Measurements from ENCODE around the gene LRRC10. TPM values are rescaled to one million over a fixed set of nuclear protein-coding genes. Genes with fewer than 3 reads are reported as not detected.
"Not testable (repeated sequence)": the region's sequence is repeated elsewhere in the genome, so short reads cannot be mapped to it uniquely, and the experiment has no call there.

Gene LRRC10
- total RNA-seq, 6 experiments from 2014 or later, result not detected

GRCh38 chr12:69619050-69619449 is 8.3 kb upstream of the LRRC10 start:
- Mint-ChIP-seq H3K36me3 (ENCODE audit: low read depth) (no peaks in the 10 kb centered on the region; the same call in 1 of the 2 replicates), H3K4me1 (ENCODE audit: low read depth) (no peaks in the 10 kb centered on the region), H3K27ac (no peak overlapping the region), H3K27me3 (ENCODE audit: insufficient read depth) (peaks cover 39% of the 10 kb centered on the region), H3K4me3 (no peak overlapping the region), H3K9me3 (peaks cover 4% of the 10 kb centered on the region)
- DNase-seq, result no peak
- no peak for TF ChIP-seq CTCF (IDR thresholded peaks at IDR 0.05)

- DNase-seq, result no peak
- no peak overlapping the region for H3K27ac Mint-ChIP-seq
- peaks cover 4% of the 10 kb centered on the region for H3K9me3 Mint-ChIP-seq
- H3K4me1 Mint-ChIP-seq (ENCODE audit: low read depth), result no peaks in the 10 kb centered on the region
- H3K4me3 Mint-ChIP-seq, result no peak overlapping the region
- peaks cover 22% of the 10 kb centered on the region for H3K27me3 Mint-ChIP-seq (ENCODE audit: insufficient read depth)
- no peak for TF ChIP-seq CTCF (IDR thresholded peaks at IDR 0.05)
- H3K36me3 Mint-ChIP-seq (ENCODE audit: low read depth), result no peaks in the 10 kb centered on the region; the same call in 1 of the 2 replicates
Observed at GRCh38 chr12:69616025-69616424, 5.3 kb upstream of the LRRC10 start.

GRCh38 chr12:69613351-69613750 is 2.6 kb upstream of the LRRC10 start:
- H3K4me1 Mint-ChIP-seq (ENCODE audit: low read depth), result peaks cover under 1% of the 10 kb centered on the region; the same call in 1 of the 2 replicates
- peaks cover 4% of the 10 kb centered on the region for H3K9me3 Mint-ChIP-seq
- no peak for TF ChIP-seq CTCF (IDR thresholded peaks at IDR 0.05)
- H3K27me3 Mint-ChIP-seq (ENCODE audit: insufficient read depth), result peaks cover 26% of the 10 kb centered on the region
- no peak for DNase-seq
- no peaks in the 10 kb centered on the region; the same call in 1 of the 2 replicates for H3K36me3 Mint-ChIP-seq (ENCODE audit: low read depth)
- H3K27ac Mint-ChIP-seq, result no peak overlapping the region
- no peak overlapping the region for H3K4me3 Mint-ChIP-seq

GRCh38 chr12:69610126-69610525 is 581 bp downstream of the LRRC10 start:
- H3K36me3 Mint-ChIP-seq (ENCODE audit: low read depth), result no peaks in the 10 kb centered on the region
- H3K9me3 Mint-ChIP-seq, result no peaks in the 10 kb centered on the region
- no peak overlapping the region for H3K27ac Mint-ChIP-seq
- no peak overlapping the region for H3K4me3 Mint-ChIP-seq
- peaks cover 7% of the 10 kb centered on the region; the same call in 1 of the 2 replicates for H3K4me1 Mint-ChIP-seq (ENCODE audit: low read depth)
- DNase-seq, result no peak
- peaks cover 10% of the 10 kb centered on the region for H3K27me3 Mint-ChIP-seq (ENCODE audit: insufficient read depth)
- no peak for TF ChIP-seq CTCF (IDR thresholded peaks at IDR 0.05)

- Mint-ChIP-seq H3K4me1 (ENCODE audit: low read depth) (peaks cover 7% of the 10 kb centered on the region; the same call in 1 of the 2 replicates), H3K4me3 (no peak overlapping the region), H3K27me3 (ENCODE audit: insufficient read depth) (peaks cover 10% of the 10 kb centered on the region), H3K27ac (no peak overlapping the region), H3K36me3 (ENCODE audit: low read depth) (peaks cover 6% of the 10 kb centered on the region), H3K9me3 (no peaks in the 10 kb centered on the region)
- no peak for TF ChIP-seq CTCF (IDR thresholded peaks at IDR 0.05)
- no peak for DNase-seq
Observed at GRCh38 chr12:69608114-69608513, 2.6 kb downstream of the LRRC10 start.

- H3K27me3 Mint-ChIP-seq (ENCODE audit: insufficient read depth); H3K27ac Mint-ChIP-seq; H3K4me1 Mint-ChIP-seq (ENCODE audit: low read depth); H3K9me3 Mint-ChIP-seq; DNase-seq; H3K4me3 Mint-ChIP-seq: not testable (repeated sequence)
- peaks cover 38% of the 10 kb centered on the region for H3K36me3 Mint-ChIP-seq (ENCODE audit: low read depth)
Observed at GRCh38 chr12:69604275-69604674, 6.4 kb downstream of the LRRC10 start.

GRCh38 chr12:69603556-69603955 is 7.2 kb downstream of the LRRC10 start:
- not testable (repeated sequence) for H3K4me3 Mint-ChIP-seq; H3K9me3 Mint-ChIP-seq; H3K27ac Mint-ChIP-seq; DNase-seq; H3K27me3 Mint-ChIP-seq (ENCODE audit: insufficient read depth); H3K4me1 Mint-ChIP-seq (ENCODE audit: low read depth)
- H3K36me3 Mint-ChIP-seq (ENCODE audit: low read depth), result peaks cover 42% of the 10 kb centered on the region

Measured in HFFc6 (cell line).